HG02870 (cell line): ENCODE data around the gene AP1M1.

Source experiments
- ATAC-seq: cut with Tn5 transposase; IDR thresholded peaks from one replicate; pipeline ENCODE4 v1.9.1; 2021; ENCODE audit warnings: mild to moderate bottlenecking, moderate library complexity; ENCODE audit not compliant: unreplicated experiment

The AP1M1 gene

GRCh38 chr19:16293118-16294091, 95.7 kb downstream of the AP1M1 start:
- ATAC-seq, result no peak

- ATAC-seq, result no peak
These were observed 97.3 kb downstream of the AP1M1 start for GRCh38 chr19:16295057-16295456.
